ENCODE measurements around the gene ULK4.
"Not testable (repeated sequence)": the region's sequence is repeated elsewhere in the genome, so short reads cannot be mapped to it uniquely, and the experiment has no call there.

ULK4 gene

GRCh38 chr3:41985018-41985417, 23.1 kb upstream of the ULK4 start:
- TF ChIP-seq CTCF (IDR thresholded peaks at IDR 0.05; ENCODE audit: control insufficient read depth, extremely low read depth, insufficient read depth), result no peak
- no peak overlapping the region for H3K4me3 ChIP-seq (ENCODE audit: low read depth, low read length)
- no peak for DNase-seq (ENCODE audit: low read depth)

GRCh38 chr3:41983091-41983490, 21.2 kb upstream of the ULK4 start:
- not testable (repeated sequence) for DNase-seq (ENCODE audit: low read depth); H3K4me3 ChIP-seq (ENCODE audit: low read depth, low read length)

- H3K4me3 ChIP-seq (ENCODE audit: low read depth, low read length); DNase-seq (ENCODE audit: low read depth): not testable (repeated sequence)
These were observed 15.5 kb upstream of the ULK4 start for GRCh38 chr3:41977401-41977800.

- no peak for TF ChIP-seq CTCF (IDR thresholded peaks at IDR 0.05; ENCODE audit: control insufficient read depth, extremely low read depth, insufficient read depth)
- no peak overlapping the region for H3K4me3 ChIP-seq (ENCODE audit: low read depth, low read length)
- DNase-seq (ENCODE audit: low read depth), result no peak
These were observed 13.7 kb upstream of the ULK4 start for GRCh38 chr3:41975416-41976103.

- TF ChIP-seq CTCF (IDR thresholded peaks at IDR 0.05; ENCODE audit: control insufficient read depth, extremely low read depth, insufficient read depth), result no peak
- no peak for DNase-seq (ENCODE audit: low read depth)
- no peak overlapping the region for H3K4me3 ChIP-seq (ENCODE audit: low read depth, low read length)
These were observed 12.3 kb upstream of the ULK4 start for GRCh38 chr3:41974223-41974622.

GRCh38 chr3:41972802-41973201, 10.9 kb upstream of the ULK4 start:
- TF ChIP-seq CTCF (IDR thresholded peaks at IDR 0.05; ENCODE audit: control insufficient read depth, extremely low read depth, insufficient read depth), result no peak
- DNase-seq (ENCODE audit: low read depth), result no peak
- H3K4me3 ChIP-seq (ENCODE audit: low read depth, low read length), result no peak overlapping the region

- no peak for DNase-seq (ENCODE audit: low read depth)
- no peak overlapping the region for H3K4me3 ChIP-seq (ENCODE audit: low read depth, low read length)
- TF ChIP-seq CTCF (IDR thresholded peaks at IDR 0.05; ENCODE audit: control insufficient read depth, extremely low read depth, insufficient read depth), result no peak
These were observed 4.3 kb upstream of the ULK4 start for GRCh38 chr3:41966206-41966605.

- TF ChIP-seq CTCF (IDR thresholded peaks at IDR 0.05; ENCODE audit: control insufficient read depth, extremely low read depth, insufficient read depth), result no peak
- H3K4me3 ChIP-seq (ENCODE audit: low read depth, low read length), result no peak overlapping the region
- no peak for DNase-seq (ENCODE audit: low read depth)
These were observed 1.9 kb upstream of the ULK4 start for GRCh38 chr3:41963823-41964222.

All from LNCaP clone FGC (cell line).